Stimulated activated CD8-positive, alpha-beta memory T cell treated with anti-CD3 and anti-CD28 coated beads, Interleukin-7, amount 100 ng/mL, for 1 hour (primary cell): ENCODE measurements around the gene DERL2.

Experiments
- DNase-seq, 2 donors: peaks; one replicate each; pipeline ENCODE4 v3.0.0-alpha.2; 2020; ENCODE audit warnings: low read depth in 2 of 2

The DERL2 gene

GRCh38 chr17:5485270-5486205 is at the start of gene DERL2:
Gene DERL2 (minus strand): TSS chr17:5486178. CDS start chr17:5486161, 17 bp downstream.
- DNase-seq: no peak

GRCh38 chr17:5535436-5535835 is 49.5 kb upstream of the DERL2 start:
- no peak for DNase-seq

GRCh38 chr17:5533486-5534315 is 47.7 kb upstream of the DERL2 start:
- no peak for DNase-seq

- DNase-seq: no peak
Measured at GRCh38 chr17:5532581-5532980, 46.6 kb upstream of the DERL2 start.

- DNase-seq: no peak
Measured at GRCh38 chr17:5531085-5531418, 45.1 kb upstream of the DERL2 start.

- no peak for DNase-seq
Measured at GRCh38 chr17:5530265-5531084, 44.5 kb upstream of the DERL2 start.

GRCh38 chr17:5527601-5528250 is 41.7 kb upstream of the DERL2 start:
- no peak for DNase-seq

GRCh38 chr17:5526821-5527598 is 41.0 kb upstream of the DERL2 start:
- DNase-seq: no peak

GRCh38 chr17:5523249-5523648 is 37.3 kb upstream of the DERL2 start:
- DNase-seq: no peak

- no peak for DNase-seq
Measured at GRCh38 chr17:5522476-5522875, 36.5 kb upstream of the DERL2 start.

- DNase-seq: no peak
Measured at GRCh38 chr17:5516060-5516792, 30.2 kb upstream of the DERL2 start.

GRCh38 chr17:5514976-5515375 is 29.0 kb upstream of the DERL2 start:
- no peak for DNase-seq

GRCh38 chr17:5513628-5514027 is 27.6 kb upstream of the DERL2 start:
- DNase-seq: no peak

- no peak for DNase-seq
Measured at GRCh38 chr17:5511401-5512225, 25.6 kb upstream of the DERL2 start.

- no peak for DNase-seq
Measured at GRCh38 chr17:5510771-5511170, 24.8 kb upstream of the DERL2 start.

GRCh38 chr17:5509482-5509881 is 23.5 kb upstream of the DERL2 start:
- DNase-seq: no peak

GRCh38 chr17:5508810-5509209 is 22.8 kb upstream of the DERL2 start:
- no peak for DNase-seq

GRCh38 chr17:5506307-5506706 is 20.3 kb upstream of the DERL2 start:
- no peak for DNase-seq

- DNase-seq: no peak
Measured at GRCh38 chr17:5502552-5502951, 16.6 kb upstream of the DERL2 start.
